Epidermal melanocyte (primary cell): Measurements from ENCODE around the gene FSTL4.

Experiments used
- DNase-seq: peaks from one replicate; pipeline ENCODE4 v3.0.0; 2011; ENCODE audit warnings: low spot score; ENCODE audit not compliant: insufficient read length

Gene FSTL4

GRCh38 chr5:133344266-133344665 lies 268.1 kb downstream of the FSTL4 start:
- DNase-seq = no peak

GRCh38 chr5:133343196-133343595 lies 269.1 kb downstream of the FSTL4 start:
- DNase-seq = no peak

GRCh38 chr5:133341915-133342710 lies 270.2 kb downstream of the FSTL4 start:
- DNase-seq = no peak

GRCh38 chr5:133341296-133341695 lies 271.0 kb downstream of the FSTL4 start:
- DNase-seq = no peak

DNA sequence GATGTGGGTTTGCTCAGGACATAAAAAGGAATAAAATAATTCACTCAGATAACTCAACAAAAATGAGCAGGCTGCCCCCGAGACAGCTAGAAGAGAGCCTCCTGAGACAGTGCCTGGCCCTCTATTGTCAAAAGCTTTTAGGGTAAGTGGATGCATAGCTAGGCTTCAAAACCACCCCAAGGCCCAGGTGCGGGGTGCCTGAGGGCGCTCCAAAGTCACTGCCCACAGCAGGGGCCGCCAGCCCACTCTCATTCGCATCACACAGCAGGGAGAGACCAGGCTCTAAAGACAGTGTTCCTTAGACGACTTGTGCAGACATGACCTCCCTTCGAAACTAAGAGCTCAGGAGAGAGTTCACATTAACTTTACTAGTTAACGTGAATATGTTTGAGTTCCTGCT lies 271.5 kb downstream of the FSTL4 start:
- no peak for DNase-seq

DNA sequence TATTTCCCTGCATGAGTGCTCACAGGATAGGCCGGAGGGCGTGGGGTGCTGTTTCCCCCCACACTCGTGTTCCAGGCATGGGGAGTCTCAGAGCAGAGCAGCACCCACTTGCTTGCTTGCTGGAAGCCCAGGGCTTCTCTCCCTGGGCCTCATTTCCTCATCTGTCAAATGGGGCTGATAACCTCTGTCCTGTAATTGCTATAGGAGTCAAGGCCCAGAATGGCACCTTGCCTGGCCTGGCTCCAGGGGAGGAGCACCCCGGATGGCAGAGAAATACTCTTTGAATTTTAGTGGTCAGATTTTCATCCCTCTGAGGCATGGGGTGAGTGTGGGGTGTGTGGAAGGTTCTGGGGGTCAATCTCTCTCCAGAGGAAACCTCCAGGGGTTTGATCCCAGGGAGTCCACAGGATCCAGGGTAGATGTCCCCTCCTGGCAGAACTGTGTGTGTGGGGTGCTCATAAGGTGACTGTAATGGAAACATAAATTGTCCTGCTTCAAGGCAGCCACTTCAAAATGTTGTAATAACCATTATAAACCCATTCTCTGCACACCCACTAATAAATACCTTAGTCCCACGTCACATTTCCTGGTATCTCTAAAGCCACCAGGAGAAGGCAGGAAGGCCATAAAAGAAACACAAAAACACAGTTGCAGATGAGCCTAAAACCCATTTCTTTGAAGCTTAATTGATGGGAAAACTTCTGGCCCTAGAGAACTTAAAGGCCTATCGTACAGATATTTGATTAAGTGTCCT lies 272.2 kb downstream of the FSTL4 start:
- no peak for DNase-seq

- no peak for DNase-seq
Measured at GRCh38 chr5:133338504-133339355, 273.6 kb downstream of the FSTL4 start.

GRCh38 chr5:133337795-133338445 lies 274.4 kb downstream of the FSTL4 start:
- no peak for DNase-seq

DNA sequence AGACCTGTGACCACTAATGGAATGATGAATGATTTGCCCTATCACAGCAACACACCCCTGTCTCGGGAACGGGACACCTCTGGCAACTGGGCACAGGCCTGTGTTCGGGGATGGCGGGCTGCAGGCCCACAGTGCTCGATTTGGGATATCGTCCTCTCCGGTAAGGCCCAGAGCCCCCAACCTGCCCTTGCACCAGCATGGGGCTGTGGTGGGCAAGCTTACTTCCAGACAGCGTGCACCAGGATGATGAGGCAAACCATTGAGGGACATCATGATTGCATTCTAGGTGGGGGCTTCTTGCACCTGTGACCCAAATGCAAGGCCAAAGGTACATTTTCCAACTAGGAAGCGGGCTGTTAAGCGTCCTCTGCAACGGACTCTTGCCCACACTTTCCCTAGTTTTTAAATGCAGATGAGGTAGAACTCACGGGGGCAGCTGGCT lies 275.4 kb downstream of the FSTL4 start:
- DNase-seq = no peak

GRCh38 chr5:133336121-133336968 lies 276.0 kb downstream of the FSTL4 start:
- no peak for DNase-seq

DNA sequence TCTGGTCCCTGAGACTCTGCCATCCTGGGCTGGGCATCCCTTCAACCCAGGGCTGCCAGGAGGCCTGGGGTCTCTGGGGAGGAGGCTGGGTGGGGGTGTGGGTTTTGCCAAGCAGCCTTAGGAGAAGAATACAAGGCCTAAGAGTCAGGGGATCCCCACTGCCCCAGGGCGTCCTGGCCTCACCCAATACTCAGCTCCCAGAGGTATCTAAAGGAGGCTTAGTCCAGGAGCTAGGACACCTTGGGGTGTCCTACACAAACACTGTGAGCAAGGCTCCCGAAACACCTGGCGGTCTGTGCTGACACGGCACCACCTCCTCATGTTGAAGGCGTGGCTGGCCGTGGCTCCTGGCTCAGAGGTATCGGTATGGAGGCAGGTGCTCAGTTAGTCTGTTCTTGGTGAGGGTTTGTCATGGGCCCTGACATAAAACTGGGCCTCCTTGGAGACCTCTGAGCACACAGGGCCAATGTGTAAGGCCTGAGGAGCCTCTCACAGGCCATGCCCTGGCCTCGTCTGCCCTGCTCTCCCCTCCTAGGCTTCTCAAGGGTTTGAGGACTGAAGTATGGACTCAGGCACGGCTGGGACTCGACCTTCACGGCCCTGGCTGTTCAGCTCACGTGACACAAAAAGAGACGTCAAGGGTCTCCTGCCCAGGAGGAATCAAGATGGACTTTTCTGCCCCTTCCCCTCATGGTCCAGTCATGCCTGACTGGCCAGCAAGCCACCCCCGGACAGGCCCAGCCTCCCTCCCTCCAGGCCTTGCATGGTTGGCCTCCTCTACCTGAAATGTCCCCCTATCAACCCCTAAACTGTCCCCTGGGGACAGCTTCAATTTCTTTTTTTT lies 277.3 kb downstream of the FSTL4 start:
- DNase-seq = no peak

GRCh38 chr5:133333326-133334150 lies 278.8 kb downstream of the FSTL4 start:
- no peak for DNase-seq

DNA sequence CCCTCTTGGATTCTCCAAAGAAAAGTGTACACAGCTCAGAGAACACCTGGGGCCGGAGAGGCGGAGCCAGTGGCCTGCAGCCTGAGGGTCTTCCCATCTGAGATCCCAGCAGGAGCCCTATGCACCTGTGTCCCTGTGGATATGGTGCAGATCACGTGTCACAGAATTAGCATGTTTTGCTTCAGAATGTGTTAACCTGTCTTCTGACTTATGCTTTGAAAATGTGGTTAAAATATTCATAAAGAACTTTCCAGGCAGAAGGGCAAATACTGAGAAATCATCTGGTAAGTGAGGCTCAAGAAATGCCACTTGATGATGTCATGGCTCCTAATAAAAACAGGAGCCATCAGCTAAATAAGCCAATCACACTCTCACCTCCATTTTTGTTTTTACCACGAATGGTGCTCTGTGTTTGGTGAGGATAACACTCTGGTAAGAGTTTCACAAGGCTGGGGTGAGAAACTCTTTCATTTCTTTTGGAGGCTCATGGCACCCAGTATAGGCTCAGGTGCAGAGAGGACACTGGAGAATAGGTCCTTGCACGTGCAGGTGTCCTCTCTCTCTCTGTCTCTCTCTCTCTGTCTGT lies 279.8 kb downstream of the FSTL4 start:
- DNase-seq = no peak

DNA sequence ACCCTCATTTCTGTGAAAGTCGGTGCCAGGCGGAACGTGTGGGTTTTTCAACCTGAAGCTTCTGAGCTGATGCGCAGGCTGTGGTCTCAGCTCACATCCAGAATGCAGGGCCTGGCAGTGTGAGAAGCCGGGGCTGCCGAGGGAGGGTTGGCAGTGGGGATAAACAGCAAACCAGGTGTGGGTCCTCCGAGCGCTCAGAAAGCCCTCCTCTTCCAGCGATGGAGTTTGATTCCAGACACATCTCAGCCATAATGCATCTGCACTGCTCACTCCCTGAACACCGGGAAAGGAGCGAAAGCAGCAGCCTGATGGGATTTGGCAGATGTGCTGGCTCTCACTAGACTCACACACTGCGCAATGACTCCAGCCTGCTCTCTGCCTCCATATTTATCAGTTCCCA lies 280.4 kb downstream of the FSTL4 start:
- no peak for DNase-seq

DNA sequence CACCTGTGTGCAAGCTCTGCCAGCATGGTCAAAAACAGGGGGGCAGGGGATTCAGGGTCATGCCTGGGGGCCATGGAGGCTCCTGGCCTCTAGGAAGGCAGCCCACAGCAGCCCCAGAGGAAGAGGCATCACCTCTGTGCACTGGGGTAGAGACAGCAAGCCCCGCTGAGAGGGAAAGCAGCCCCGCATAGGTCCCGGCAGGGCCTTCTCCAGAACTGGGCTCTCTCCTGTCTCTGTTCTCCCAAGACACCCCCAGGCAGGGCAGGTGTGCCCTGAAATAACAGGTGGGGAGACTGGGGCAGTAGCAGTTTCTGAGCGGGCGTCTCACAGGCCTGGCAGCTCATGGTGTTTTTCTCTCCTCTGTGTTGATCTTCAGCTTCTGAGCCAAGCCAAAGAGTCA lies 281.4 kb downstream of the FSTL4 start:
- DNase-seq = no peak

DNA sequence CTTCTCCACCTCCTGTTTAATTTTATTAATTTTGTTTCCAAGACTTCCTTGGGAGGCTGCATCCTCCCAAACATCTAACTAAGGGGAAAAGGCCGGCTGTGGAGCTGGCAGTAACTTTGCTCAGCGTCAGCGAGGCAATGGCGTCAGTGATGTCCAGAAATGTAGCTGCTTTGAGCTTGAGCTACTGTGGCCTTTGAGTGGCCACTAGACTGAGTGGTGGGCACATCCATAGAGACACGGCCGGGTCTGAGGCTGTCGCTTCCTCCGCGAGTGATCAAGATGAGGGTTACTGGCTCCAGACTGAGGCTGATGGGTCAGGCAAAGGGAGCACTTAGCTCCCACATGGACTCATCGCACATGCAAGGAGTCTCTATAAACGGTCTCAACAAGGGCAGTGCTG lies 283.5 kb downstream of the FSTL4 start:
- DNase-seq = no peak

DNA sequence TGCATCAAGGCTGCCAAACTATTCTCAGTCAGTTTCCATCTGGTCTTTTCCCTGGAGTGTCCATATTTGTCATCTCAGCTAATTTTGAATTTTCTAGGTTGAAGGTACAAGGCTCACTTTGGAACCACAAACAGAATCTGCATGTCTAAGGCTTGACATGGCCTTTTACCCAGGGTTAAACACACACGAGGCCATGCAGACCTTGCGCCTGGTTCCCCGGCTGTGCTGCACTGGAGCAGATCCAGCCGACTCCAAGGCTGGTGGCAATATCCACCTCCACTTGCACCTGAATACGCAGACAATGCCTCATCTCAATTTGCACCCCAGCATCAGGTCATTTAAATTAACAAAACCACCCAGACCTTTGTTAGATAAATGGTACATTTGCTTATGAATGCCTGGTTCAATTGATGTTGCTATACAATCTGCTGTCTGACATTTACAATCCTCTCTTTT lies 284.4 kb downstream of the FSTL4 start:
- DNase-seq = no peak

- DNase-seq = no peak
Measured at GRCh38 chr5:133326361-133326760, 286.0 kb downstream of the FSTL4 start.
